ENCODE results near the gene DCTN5. TPM values are rescaled to one million over a fixed set of nuclear protein-coding genes. Genes with fewer than 3 reads are reported as not detected.
A peak's percentile ranks its signal among the peaks of the same experiment; 100 is the strongest.
"Not testable (repeated sequence)": the region's sequence is repeated elsewhere in the genome, so short reads cannot be mapped to it uniquely, and the experiment has no call there.

Gene DCTN5
- total RNA-seq, 1 donor = 37.4 TPM

DNA sequence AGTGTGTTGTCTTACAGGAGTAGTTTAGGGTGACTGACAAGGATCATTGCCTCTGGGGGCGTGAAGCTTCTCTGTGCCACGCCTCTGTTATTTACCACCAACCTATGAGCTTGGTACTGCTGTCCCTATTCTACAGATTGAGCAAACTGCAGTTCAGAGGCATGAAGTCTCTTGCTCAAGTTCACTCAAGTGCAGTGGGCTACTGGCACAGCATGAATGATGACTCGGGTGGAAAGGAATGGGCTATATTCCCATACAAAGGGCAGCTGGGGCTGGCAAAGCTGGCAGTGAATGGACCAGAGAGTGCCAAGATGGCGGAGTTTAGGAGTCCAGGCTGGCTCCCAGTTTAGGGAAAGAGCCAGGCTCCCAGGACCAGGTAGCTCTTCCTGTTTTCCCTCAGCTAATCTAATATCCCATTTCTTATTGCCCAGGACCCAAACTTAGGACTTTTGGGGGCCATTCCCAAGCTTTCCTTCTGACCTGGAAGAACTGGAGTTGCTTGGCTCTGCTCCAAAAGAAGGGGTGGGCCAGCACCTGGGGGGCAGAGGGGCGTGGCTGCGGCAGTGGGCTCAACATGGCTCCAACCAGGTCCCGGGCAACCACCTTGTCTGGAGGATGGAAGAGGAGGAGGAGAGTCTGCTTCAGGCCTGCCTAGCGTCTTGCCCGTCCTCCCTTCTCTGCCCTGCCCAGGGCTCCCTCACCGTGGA is 50.4 kb downstream of the DCTN5 start:
- DNase-seq (ENCODE audit: low read depth in 2 of 3, low spot score in 2 of 3) = no peak

DNA sequence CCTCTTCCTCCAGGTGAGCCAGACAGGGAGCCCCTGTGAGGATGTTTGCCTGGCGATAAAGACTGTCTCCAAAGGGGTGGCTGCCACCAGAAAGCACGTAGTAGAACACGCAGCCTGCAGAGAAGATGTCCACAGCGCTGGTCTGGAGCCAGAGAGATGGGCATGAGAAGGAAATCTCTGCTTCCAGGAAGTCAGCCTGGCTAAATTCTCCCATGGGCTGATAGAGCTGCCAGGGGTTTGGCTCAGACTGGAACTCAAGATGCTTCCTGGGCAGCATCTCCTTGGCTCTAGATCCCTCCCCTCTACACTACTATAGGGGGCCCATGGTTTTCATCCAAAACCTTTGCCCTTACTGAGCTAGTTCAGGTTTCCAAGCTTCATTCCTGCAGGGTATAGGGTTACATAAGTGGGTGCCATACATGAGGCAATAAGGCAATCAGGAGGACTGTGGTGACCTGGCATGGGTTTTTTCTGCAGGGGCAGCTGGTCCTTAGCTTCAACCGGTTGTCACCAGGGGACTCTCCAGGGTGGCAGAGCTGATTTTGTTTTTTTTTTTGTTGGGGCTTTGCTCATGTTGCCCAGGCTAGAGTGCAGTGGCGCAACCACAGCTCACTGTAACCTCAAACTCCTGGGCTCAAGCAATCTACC is 51.0 kb downstream of the DCTN5 start:
- no peak for DNase-seq (ENCODE audit: low read depth in 2 of 3, low spot score in 2 of 3)

DNA sequence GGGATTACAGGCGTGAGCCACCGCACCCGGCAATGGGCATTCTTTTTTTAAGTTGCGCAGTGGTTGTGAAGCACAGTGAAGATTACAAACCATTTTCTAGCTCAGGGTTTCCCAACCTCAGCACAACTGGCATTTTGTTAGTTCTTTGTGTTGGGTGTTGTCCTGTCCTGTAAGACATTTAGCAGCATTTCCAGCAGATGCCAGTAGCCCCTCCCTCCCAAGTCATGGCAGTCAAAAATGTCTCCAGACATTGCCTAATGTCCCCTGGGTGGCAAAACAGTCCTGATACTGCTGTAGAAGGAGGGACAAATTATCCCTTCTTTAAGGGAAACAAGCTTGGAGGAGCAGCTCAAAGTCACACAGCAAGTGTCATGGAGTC is 53.0 kb downstream of the DCTN5 start:
- DNase-seq (ENCODE audit: low read depth in 2 of 3, low spot score in 2 of 3) = no peak

DNA sequence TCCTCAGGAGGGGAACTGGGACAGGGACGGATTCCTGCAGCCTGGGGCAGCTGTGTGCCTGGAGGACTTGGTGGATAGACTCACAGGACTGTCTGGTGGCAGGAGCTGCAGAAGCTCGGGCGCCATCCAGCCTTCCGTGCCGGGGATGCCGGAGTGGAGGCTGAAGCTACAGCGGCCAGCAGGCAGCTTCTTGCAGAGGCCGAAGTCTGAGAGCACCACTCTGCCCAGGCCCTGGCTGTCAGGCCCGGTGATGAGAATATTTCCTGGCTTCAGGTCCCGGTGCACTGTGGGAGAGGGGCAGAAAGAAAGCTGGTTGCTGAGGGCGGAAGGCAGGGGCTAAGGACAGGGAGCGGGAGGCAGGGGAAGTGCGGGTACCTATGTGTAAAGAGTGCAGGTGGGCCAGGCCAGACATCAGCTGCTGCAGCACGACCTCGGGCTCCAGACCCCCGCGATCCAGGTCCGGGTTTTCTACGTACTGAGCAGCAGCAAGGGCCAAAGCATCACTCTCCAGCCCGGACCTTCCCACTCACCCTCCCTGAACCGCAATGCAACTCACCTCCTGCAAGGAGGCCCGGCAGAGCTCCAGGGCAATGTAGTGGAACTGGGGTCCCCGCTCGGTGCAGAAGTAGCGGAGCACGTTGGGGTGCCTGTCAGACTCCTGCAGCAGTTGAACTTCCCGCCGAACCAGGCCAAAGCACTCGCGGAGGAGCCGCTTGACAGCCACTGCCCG is 53.5 kb downstream of the DCTN5 start:
- DNase-seq (ENCODE audit: low read depth in 2 of 3, low spot score in 2 of 3) = peak in 2 of 3 donors; percentile 33 to 36

DNA sequence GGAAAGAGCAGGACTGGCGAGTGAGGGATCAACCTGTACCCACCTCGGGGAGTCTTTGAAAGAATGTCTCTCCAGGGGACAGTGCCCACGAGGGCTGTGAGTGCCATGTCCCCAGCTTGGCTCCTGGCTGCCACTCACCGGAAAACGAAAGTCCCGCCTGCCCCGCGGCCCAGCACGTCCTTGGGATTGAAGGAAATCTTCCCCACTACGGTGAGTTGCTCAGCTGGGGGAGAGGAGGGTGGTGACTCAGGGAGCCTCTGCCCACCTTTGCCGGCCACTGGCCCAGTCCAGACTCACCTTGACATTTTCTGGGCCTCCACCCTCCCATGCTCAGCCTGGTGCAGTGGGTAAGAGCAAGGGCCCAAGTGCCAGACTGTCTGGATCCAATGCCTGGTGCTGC is 54.5 kb downstream of the DCTN5 start:
- DNase-seq (ENCODE audit: low read depth in 2 of 3, low spot score in 2 of 3) = no peak

DNA sequence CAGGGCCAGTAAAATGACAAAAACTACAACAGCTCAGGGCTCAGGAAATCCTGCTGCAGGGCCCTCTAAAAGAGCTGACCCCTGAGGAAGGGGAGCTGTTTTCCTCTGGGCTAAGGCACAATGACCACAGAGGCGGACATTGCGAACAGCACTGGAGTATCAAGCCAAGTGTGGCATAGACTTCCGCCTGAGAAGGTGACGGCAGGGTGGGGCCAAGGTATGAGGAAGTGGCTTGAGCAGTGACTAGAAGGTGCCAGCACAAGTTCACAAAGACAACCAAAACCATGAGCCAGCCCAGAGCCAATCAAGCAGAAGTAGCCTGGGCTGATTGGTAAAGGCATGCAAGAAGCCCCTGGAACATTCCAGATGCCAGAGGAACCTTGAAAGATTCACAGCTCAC is 57.8 kb downstream of the DCTN5 start:
- no peak for DNase-seq (ENCODE audit: low read depth in 2 of 3, low spot score in 2 of 3)

DNA sequence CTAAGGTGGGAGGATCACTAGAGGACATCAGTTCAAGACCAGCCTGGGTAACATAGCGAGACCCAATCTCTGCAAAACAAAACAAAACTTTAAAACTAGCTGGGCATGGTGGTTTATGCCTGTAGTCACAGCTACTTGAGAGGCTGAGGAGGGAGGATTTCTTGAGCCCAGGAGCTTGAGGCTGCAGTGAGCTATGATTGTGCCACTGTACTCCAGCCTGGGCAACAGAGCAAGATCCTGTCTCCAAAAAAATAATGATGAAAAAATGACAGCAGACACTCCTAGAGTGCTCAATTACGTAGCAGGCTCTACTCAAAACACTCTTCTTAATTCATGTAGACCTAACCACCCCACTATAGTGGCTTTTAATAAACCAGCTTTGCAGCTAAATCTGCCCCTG is 58.8 kb downstream of the DCTN5 start:
- no peak for DNase-seq (ENCODE audit: low read depth in 2 of 3, low spot score in 2 of 3)

DNA sequence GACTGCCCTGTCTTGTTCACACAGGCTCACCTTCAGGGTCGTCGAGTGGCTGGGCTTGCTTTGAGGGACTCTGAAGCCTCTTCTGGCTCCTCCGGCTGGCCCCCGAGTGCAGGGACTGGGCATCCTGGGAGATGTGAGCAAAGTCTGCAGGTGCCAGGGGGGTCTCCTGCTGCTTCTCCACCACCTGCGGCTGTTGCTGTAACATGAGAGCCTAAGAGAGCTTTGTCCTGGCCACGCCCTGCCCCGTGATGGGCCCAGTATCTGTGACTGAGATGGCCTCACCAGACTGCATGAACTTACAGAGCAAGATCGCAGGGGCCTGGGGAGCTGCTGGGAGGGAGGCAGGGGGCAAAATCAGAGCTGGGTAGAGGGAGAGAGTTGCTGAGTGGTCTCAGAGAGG is 59.2 kb downstream of the DCTN5 start:
- DNase-seq (ENCODE audit: low read depth in 2 of 3, low spot score in 2 of 3) = no peak

DNA sequence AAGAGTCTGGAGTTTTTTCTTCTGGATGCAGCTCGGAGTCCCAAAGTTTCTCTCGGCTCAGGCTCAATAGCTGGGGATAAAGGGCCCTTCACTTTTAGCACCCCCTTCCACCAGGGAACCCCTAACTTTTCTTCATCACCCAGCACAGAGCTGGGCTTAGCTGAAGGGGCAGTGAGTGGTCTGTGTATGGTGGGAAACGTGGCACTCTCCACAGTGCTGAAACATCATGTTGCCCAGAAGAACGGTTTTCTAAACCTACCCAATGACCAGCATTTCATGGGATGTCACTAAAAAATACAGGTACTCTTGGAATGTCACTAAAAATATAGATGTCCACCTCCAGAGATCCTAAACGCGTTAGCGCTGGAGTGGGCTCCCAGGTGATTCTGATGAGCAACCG is 59.8 kb downstream of the DCTN5 start:
- no peak for DNase-seq (ENCODE audit: low read depth in 2 of 3, low spot score in 2 of 3)

DNA sequence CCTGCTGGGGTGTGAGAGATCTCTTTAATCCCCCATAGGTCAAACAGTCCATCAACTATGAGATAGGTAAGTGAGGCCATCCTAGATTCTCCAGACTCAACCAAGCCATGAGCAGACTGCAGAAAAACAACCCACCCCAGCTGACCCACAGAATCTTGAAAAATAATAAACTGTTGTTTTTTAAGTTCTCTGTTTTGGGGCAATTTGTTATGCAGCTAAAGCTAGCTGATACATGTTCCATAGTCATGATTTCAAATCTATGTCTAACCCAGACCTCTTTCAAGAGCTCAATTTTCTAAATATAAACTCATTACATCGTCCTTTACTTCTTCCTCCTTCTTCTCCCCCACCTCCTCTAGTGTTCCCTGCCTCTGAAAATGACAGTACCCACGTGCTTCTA is 61.7 kb downstream of the DCTN5 start:
- DNase-seq (ENCODE audit: low read depth in 2 of 3, low spot score in 2 of 3) = no peak

DNA sequence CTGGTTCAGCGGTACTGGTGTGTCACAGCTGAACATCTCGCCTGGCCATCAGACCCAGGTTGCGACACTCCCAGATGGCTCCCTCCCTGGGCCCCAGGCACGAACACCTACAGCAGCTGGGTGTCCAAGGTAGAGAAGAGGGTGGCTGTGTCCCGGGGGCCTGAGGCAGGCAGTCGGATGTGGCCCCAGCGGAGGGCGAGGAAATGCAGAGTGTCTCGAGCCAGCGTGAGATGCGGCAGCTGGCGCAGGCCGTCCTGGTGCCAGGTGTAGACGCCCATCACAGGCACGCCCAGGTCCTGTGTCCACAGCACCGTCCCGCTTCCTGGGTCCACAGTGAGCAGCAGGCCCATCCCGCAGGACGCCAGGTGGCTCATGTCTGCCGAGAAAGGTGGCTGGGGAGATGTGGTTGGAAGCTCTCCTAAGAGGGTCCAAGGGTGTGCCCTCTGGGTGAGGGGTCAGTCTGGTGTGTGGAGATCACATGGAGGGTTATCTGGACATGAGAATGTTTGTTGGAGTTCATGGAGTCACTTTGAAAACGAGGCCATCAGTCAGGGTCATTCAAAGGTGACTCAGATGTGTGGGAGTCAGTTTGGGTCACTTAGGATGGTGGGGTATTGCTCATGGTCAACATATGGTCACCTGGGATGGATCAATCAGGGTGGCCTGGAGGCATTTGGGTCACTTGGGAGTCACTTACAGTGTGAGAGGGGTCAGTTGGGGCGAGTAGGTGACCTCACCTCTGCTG is 63.7 kb downstream of the DCTN5 start:
- DNase-seq (ENCODE audit: low read depth in 2 of 3, low spot score in 2 of 3) = no peak

DNA sequence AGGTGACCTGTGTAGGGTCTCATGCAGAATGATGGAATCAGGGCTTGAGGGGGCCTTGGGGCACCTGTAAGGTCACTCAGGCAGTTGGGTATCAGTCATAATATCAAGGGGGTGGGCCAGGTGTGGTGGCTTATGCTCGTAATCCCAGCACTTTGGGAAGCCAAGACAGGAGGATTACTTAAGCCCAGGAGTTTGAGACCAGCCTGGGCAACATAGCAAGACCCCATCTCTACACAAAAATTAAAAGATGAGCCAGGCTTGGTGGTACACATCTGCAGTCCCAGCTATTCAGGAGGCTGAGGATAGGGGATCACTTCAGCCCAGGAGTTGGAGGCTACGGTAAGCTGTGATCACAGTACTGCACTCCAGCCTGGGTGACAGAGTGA is 64.2 kb downstream of the DCTN5 start:
- DNase-seq (ENCODE audit: low read depth in 2 of 3, low spot score in 2 of 3) = no peak

DNA sequence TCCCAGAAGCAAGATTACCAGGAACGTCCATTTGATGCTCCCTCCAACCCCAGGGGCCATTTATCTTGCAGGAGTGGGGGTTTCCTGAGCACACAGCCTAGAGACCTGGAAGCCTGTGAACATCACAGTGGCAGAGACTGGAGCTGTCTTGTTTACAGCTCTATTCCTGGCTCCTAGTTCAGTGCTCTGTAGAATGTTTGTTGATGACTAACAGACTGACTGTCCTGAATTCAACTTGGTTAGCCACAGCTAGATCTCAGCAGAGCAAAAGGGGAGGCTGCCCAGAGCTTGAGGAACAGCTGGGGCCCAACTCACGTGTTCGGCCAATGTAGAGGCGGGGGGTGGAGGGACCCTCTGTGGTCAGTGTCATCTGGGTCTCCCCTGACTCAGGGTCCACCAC is 65.2 kb downstream of the DCTN5 start:
- DNase-seq (ENCODE audit: low read depth in 2 of 3, low spot score in 2 of 3) = no peak

DNA sequence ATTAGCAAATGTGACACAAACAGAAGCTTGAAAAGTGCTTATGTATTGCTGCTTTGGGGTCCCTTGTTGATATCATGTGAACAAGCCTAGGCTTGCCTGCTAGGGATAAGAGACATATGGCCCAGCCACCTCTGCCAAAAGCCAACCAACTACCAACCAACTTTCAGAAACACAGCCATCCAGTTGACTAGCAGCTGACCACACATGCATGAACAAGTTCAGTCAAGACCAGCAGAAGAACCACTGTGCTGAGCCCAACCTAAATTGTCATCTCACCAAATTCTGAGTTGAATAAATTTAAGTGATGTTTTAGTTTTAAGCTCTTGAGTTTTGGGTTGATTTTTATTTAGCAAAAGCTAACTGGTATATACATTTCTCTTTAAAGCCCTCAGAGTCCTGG is 68.3 kb downstream of the DCTN5 start:
- no peak for DNase-seq (ENCODE audit: low read depth in 2 of 3, low spot score in 2 of 3)

DNA sequence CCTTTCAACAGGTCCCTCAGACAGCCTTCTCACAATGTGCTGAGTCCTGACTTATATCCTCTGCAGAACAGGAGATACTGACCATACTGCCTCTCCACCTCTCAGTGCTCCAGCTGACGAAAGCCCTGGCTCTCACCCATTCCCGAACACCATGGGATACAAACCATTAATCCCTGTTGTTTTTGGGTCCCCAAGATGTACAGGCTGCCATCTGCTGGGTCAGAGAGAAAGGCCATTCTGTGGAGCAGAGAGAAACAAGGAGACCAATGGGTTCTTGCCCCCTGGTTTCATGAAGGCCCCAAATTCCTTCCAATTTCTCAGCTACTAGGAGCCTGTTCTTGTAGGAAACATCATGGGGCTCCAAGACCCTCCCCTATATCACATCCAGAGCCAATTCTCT is 68.7 kb downstream of the DCTN5 start:
- DNase-seq (ENCODE audit: low read depth in 2 of 3, low spot score in 2 of 3) = no peak

DNA sequence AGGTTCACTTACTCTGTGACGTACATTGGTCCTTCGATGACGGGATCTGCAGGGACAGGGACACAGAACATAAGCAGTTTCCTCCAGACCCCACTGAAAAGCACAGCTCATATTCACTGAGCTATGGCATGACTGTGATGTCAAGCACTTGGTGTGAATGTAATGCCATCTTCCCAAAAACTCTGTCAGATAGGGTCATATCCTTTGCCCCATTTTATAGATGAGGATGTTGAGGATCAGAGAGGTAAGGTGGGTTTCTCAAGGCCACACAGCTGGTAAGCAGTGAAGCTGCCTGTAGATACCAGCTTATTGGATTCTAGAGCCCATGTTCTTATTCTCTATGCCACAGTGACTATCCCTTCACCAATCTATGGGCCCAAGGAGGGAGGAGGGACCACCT is 69.2 kb downstream of the DCTN5 start:
- no peak for DNase-seq (ENCODE audit: low read depth in 2 of 3, low spot score in 2 of 3)

DNA sequence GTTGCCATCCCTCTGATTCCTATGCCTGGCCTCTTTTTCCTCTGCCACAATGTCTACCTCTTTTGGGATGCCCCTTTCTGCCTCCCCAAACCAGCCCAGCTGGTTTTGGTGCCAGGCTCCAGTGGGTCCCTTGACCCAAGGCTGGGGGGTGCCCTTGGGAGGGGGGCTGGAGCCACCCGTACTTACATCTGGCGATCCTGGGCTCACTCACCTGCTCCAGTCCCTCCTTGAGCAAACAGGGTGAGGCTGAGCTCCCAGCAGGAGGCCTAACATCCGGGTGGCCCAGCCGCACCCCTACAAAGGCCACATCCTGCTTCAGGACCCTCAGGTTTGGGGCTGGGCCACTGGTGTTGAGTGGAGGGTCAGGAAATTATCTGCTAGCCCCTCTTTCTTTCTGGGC is 70.5 kb downstream of the DCTN5 start:
- DNase-seq (ENCODE audit: low read depth in 2 of 3, low spot score in 2 of 3) = no peak

DNA sequence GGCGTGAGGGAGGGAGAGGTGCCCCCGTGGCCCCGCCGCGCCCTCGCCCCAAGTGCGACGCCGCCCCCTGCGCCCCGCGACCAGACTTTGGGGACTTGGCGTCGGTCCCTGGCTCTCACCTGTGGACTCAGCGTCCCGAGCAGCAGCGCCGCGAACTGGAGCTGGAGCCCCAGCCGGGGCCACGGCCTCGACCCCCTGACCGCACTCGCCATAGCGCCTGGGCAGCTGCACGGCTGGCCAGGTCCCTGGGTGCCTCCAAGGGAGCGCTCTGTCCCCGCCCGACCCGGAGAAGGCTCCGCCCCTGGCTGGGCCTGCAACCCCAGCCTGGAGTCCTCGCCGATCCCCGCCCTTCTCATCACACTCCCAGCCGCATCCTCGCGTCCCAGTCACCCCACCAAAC is 71.7 kb downstream of the DCTN5 start, which contains the start of gene ERN2:
ERN2 (minus strand) TSS at position 247 of the 400 bp plus-strand sequence; CDS start at position 212, 35 bp downstream.
- no peak for DNase-seq (ENCODE audit: low read depth in 2 of 3, low spot score in 2 of 3)

DNA sequence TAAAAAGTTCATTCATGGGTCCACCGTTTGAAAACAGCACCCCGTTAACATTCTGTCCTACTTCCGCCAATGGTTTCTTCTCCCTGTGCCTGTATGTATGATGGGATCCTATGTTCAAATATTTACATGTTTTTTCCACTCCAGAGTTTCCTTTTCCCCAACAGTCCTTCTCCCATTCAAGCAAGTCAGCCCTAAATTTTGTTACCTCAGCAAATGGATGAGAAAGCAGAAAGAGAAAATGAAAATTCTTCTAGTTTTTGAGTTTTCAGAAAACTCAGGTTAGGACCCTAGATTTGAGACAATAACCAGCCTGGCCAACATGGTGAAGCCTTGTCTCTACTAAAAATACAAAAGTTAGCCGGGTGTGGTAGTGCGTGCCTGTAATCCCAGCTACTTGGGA is 75.2 kb downstream of the DCTN5 start:
- DNase-seq (ENCODE audit: low read depth in 2 of 3, low spot score in 2 of 3) = no peak

DNA sequence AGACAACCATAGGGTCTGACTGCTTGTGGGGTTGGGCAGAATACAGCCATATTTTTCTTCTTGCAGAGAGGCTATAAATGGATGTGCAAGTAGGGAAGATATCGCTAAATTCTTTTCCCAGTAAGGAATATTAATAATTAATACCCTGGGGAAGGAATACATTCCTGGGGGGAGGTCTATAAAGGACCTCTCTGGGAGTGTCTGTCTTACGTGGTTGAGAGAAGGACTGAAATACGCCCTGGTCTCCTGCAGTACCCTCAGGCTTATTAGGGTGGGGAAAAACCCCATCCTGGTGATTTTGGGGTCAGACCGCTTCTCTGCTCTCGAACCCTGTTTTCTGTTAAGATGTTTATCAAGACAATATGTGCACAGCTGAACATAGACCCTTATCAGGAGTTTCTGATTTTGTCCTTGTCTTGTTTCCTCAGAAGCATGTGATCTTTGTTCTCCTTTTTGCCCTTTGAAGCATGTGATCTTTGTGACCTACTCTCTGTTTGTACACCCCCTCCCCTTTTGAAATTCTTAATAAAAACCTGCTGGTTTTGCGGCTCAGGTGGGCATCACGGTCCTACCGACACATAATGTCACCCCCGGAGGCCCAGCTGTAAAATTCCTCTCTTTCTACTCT is 81.5 kb downstream of the DCTN5 start:
- DNase-seq (ENCODE audit: low read depth in 2 of 3, low spot score in 2 of 3) = not testable (repeated sequence)

Data from hematopoietic multipotent progenitor cell (in vitro differentiated cells).